ENCODE data around the gene SLC12A5. TPM values are rescaled to one million over a fixed set of nuclear protein-coding genes. Genes with fewer than 3 reads are reported as not detected.

Gene SLC12A5
- total RNA-seq, 1 donor from 2014 or later = 2.1 TPM

DNA sequence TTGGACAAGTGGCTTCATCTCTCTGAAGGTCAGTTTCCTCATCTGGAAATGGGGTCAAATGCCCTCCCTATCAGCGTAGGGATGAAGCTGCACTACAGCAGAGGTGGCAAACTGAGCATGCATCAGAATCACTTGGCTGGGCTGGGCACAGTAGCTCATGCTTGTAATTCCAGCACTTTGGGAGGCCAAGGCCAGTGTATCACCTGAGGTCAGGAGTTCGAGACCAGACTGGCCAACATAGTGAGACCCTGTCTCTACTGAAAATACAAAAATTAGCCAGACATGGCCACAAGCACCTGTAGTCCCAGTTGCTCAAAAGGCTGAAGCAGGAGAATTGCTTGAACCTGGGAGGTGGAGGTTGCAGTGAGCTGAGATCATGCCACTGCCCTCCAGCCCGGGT lies 27.0 kb upstream of the SLC12A5 start:
- Mint-ChIP-seq H3K4me3 (ENCODE audit: unreplicated experiment) (no peak overlapping the region), H3K4me1 (ENCODE audit: low read depth) (no peaks in the 10 kb centered on the region), H3K27ac (ENCODE audit: unreplicated experiment) (no peak overlapping the region), H3K9me3 (ENCODE audit: low read depth) (no peaks in the 10 kb centered on the region), H3K27me3 (ENCODE audit: low read depth) (peaks cover 42% of the 10 kb centered on the region), H3K36me3 (ENCODE audit: low read depth) (no peaks in the 10 kb centered on the region)
- DNase-seq (ENCODE audit: low spot score) = no peak
- TF ChIP-seq, protein P1, sequence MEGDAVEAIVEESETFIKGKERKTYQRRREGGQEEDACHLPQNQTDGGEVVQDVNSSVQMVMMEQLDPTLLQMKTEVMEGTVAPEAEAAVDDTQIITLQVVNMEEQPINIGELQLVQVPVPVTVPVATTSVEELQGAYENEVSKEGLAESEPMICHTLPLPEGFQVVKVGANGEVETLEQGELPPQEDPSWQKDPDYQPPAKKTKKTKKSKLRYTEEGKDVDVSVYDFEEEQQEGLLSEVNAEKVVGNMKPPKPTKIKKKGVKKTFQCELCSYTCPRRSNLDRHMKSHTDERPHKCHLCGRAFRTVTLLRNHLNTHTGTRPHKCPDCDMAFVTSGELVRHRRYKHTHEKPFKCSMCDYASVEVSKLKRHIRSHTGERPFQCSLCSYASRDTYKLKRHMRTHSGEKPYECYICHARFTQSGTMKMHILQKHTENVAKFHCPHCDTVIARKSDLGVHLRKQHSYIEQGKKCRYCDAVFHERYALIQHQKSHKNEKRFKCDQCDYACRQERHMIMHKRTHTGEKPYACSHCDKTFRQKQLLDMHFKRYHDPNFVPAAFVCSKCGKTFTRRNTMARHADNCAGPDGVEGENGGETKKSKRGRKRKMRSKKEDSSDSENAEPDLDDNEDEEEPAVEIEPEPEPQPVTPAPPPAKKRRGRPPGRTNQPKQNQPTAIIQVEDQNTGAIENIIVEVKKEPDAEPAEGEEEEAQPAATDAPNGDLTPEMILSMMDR (IDR thresholded peaks at IDR 0.05) = no peak

DNA sequence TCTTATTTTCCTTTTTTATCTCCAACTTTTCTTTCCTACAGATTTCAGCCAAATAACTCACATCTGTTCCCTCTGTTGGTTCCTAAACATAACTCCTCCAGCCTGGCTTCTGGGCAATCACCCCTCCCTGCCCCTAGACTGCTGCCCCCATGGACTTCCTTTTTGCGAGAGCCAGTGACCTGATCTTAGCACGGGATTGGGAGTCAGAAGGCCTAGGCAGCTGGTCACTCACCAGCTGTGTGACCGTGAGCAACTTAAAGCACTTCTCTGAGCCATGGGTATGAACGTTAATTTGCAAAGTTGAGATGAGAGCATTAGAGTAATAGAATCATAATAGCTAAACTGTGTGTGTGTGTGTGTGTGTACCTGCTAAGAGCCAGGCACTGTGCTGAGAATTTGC lies 24.8 kb upstream of the SLC12A5 start:
- Mint-ChIP-seq H3K27me3 (ENCODE audit: low read depth) (peaks cover 39% of the 10 kb centered on the region), H3K27ac (ENCODE audit: unreplicated experiment) (no peak overlapping the region), H3K36me3 (ENCODE audit: low read depth) (no peaks in the 10 kb centered on the region), H3K4me1 (ENCODE audit: low read depth) (peaks cover 3% of the 10 kb centered on the region), H3K4me3 (ENCODE audit: unreplicated experiment) (no peak overlapping the region), H3K9me3 (ENCODE audit: low read depth) (no peaks in the 10 kb centered on the region)
- DNase-seq (ENCODE audit: low spot score) = no peak
- TF ChIP-seq, protein P1 (IDR thresholded peaks at IDR 0.05) = no peak

DNA sequence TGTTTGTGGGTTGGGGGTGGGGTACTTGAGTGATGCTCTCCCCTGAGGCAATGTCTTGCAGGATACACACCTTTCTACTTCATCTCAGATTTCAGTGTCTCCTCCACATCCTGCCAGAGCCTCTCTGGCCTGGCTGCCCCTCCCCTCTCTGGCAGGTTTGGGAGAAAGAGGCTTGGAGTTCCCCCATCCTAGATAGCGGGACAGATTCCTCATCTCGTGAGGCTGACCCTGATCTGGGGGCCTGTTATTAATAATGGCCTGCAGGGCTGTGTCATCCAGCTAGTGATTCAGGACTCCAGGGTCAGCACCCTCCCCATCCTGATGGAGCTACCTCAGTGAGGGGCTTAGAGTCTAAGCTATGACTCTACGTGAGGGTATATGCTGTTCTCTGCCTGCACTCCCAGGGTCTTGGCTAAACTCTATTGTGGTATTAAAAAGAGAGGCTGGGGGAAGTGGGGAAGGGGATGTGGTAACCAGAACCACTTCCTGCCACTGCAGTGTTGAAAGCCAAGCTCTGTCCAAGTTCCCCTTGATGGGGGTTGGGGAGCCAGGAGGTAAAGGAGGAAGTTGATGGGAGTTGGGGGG lies 24.0 kb upstream of the SLC12A5 start:
- no peaks in the 10 kb centered on the region for H3K9me3 Mint-ChIP-seq (ENCODE audit: low read depth)
- TF ChIP-seq, protein P1 (IDR thresholded peaks at IDR 0.05) = no peak
- no peak overlapping the region for H3K4me3 Mint-ChIP-seq (ENCODE audit: unreplicated experiment)
- no peaks in the 10 kb centered on the region for H3K36me3 Mint-ChIP-seq (ENCODE audit: low read depth)
- peaks cover 37% of the 10 kb centered on the region for H3K27me3 Mint-ChIP-seq (ENCODE audit: low read depth)
- no peak for DNase-seq (ENCODE audit: low spot score)
- peaks cover 3% of the 10 kb centered on the region for H3K4me1 Mint-ChIP-seq (ENCODE audit: low read depth)
- no peak overlapping the region for H3K27ac Mint-ChIP-seq (ENCODE audit: unreplicated experiment)

DNA sequence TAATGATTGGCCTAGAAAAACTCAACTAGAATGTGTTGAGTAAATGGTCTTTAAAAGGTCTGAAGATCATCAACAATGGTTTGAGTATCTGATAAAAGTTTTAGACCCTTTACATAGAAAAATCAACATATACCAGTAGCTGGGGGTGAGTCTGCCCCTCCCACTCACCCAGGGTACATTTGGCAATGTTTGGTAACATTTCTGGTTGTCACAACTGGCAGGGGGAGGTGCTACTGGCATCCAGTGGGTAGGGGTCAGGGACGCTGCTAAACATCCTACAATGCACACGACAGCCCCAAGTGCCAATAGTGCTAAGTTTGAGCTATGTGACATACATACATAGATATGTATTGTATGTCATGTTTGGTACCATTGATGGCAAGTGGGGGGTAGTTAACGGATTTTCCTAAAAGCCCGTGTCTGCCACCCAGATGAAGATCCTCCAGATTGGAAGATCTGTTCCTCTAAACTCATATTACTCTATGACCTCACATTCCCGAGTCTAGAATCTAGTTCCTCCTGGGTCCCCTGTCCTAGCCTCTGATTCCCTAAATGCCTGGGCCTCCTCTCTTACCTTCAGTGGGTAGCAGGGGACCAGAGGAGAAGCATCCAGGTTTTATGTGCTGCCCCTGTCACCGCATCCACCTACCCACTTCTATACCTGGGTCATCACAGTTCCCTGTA lies 22.9 kb upstream of the SLC12A5 start:
- Mint-ChIP-seq H3K4me1 (ENCODE audit: low read depth) (peaks cover 3% of the 10 kb centered on the region), H3K27ac (ENCODE audit: unreplicated experiment) (no peak overlapping the region), H3K9me3 (ENCODE audit: low read depth) (no peaks in the 10 kb centered on the region), H3K4me3 (ENCODE audit: unreplicated experiment) (no peak overlapping the region), H3K36me3 (ENCODE audit: low read depth) (no peaks in the 10 kb centered on the region), H3K27me3 (ENCODE audit: low read depth) (peaks cover 34% of the 10 kb centered on the region)
- TF ChIP-seq, protein P1 (IDR thresholded peaks at IDR 0.05) = no peak
- no peak for DNase-seq (ENCODE audit: low spot score)

DNA sequence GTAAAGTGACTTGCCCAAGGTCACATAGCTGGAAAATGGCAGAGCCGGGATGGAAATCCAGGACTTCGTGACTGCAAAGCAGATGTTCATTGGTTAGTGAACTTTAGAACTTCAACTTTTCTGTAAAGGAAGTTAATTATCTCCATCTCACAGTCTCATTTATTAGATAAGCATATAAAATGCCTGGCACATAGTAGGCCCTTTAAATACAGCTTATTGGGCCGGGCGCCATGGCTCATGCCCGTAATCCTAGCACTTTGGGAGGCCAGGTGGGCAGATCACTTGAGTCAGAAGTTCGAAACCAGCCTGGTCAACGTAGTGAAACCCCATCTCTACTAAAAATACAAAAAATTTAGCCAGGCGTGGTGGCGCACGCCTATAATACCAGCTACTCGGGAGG lies 22.1 kb upstream of the SLC12A5 start:
- Mint-ChIP-seq H3K27me3 (ENCODE audit: low read depth) (peaks cover 38% of the 10 kb centered on the region), H3K4me3 (ENCODE audit: unreplicated experiment) (no peak overlapping the region), H3K27ac (ENCODE audit: unreplicated experiment) (no peak overlapping the region), H3K9me3 (ENCODE audit: low read depth) (no peaks in the 10 kb centered on the region), H3K4me1 (ENCODE audit: low read depth) (peaks cover 3% of the 10 kb centered on the region), H3K36me3 (ENCODE audit: low read depth) (no peaks in the 10 kb centered on the region)
- no peak for DNase-seq (ENCODE audit: low spot score)
- TF ChIP-seq, protein P1 (IDR thresholded peaks at IDR 0.05) = no peak

Data from chondrocyte (in vitro differentiated cells).